ENCODE measurements around the gene IGF2.

The IGF2 gene

GRCh38 chr11:2091112-2091746 lies 48.0 kb downstream of the IGF2 start:
- no peak for TF ChIP-seq CTCF (IDR thresholded peaks at IDR 0.05; ENCODE audit: low read depth, low read length, missing control alignments)
- Histone ChIP-seq H3K27me3 (replicated peaks) (no peaks in the 10 kb centered on the region), H3K36me3 (replicated peaks) (no peaks in the 10 kb centered on the region), H3K27ac (no peak overlapping the region), H3K4me3 (ENCODE audit: low read depth, low read length) (no peak overlapping the region)
- no peak for DNase-seq
- in situ Hi-C loops (cut with HindIII; ENCODE audit: low pct_ligation_motif_present, low sequenced_read_pairs): no loop called here

- Histone ChIP-seq H3K27me3 (replicated peaks) (no peaks in the 10 kb centered on the region), H3K27ac (no peak overlapping the region), H3K4me3 (ENCODE audit: low read depth, low read length) (no peak overlapping the region), H3K36me3 (replicated peaks) (no peaks in the 10 kb centered on the region)
- TF ChIP-seq CTCF (IDR thresholded peaks at IDR 0.05; ENCODE audit: low read depth, low read length, missing control alignments): no peak
- no peak for DNase-seq
- in situ Hi-C loops (cut with HindIII; ENCODE audit: low pct_ligation_motif_present, low sequenced_read_pairs): no loop called here
Observed at GRCh38 chr11:2090172-2091111, 48.7 kb downstream of the IGF2 start.

- Histone ChIP-seq H3K36me3 (replicated peaks) (no peaks in the 10 kb centered on the region), H3K27me3 (replicated peaks) (no peaks in the 10 kb centered on the region), H3K4me3 (ENCODE audit: low read depth, low read length) (no peak overlapping the region), H3K27ac (no peak overlapping the region)
- TF ChIP-seq CTCF (IDR thresholded peaks at IDR 0.05; ENCODE audit: low read depth, low read length, missing control alignments): no peak
- in situ Hi-C loops (cut with HindIII; ENCODE audit: low pct_ligation_motif_present, low sequenced_read_pairs): no loop called here
- no peak for DNase-seq
Observed at GRCh38 chr11:2089536-2090165, 49.5 kb downstream of the IGF2 start.

GRCh38 chr11:2088746-2089535 lies 50.2 kb downstream of the IGF2 start:
- no peak overlapping the region for H3K4me3 ChIP-seq (ENCODE audit: low read depth, low read length)
- peak; percentile 55 for TF ChIP-seq CTCF (IDR thresholded peaks at IDR 0.05; ENCODE audit: low read depth, low read length, missing control alignments)
- in situ Hi-C loops (cut with HindIII; ENCODE audit: low pct_ligation_motif_present, low sequenced_read_pairs): no loop called here
- H3K27me3 ChIP-seq (replicated peaks): no peaks in the 10 kb centered on the region
- no peak for DNase-seq
- H3K27ac ChIP-seq: no peak overlapping the region
- no peaks in the 10 kb centered on the region for H3K36me3 ChIP-seq (replicated peaks)

- TF ChIP-seq CTCF (IDR thresholded peaks at IDR 0.05; ENCODE audit: low read depth, low read length, missing control alignments): no peak
- Histone ChIP-seq H3K27ac (no peak overlapping the region), H3K36me3 (replicated peaks) (no peaks in the 10 kb centered on the region), H3K27me3 (replicated peaks) (no peaks in the 10 kb centered on the region), H3K4me3 (ENCODE audit: low read depth, low read length) (no peak overlapping the region)
- no peak for DNase-seq
- in situ Hi-C loops (cut with HindIII; ENCODE audit: low pct_ligation_motif_present, low sequenced_read_pairs): no loop called here
Observed at GRCh38 chr11:2088284-2088683, 50.9 kb downstream of the IGF2 start.
